PC-3 (cell line): ENCODE results near the gene PITPNM2. TPM values are rescaled to one million over a fixed set of nuclear protein-coding genes. Genes with fewer than 3 reads are reported as not detected.
A peak's percentile ranks its signal among the peaks of the same experiment; 100 is the strongest.

Experiments
- ATAC-seq: fragments of 200-7000 bp; cut with Tn5 transposase; 2 replicates; pipeline ENCODE4 v1.9.1; 2020; ENCODE audit warnings: mild to moderate bottlenecking, moderate library complexity
- BruUV-seq: library from RNA; stranded (reverse); fragments of 400-500 nt; replicated peaks from 2 replicates; lab custom pipeline; 2021; lab: Mats Ljungman, UMichigan
- CTCF ChIA-PET: fragments of 300-600 bp; sonication (Branson Sonifier 250); formaldehyde crosslinking; loops from one replicate; lab custom pipeline; 2022; ENCODE audit warnings: antibody characterized with exemption; lab: Charles Lee
- POLR2A ChIA-PET: fragments of 300-600 bp; sonication (Branson Sonifier 250); formaldehyde crosslinking; loops from one replicate; lab custom pipeline; 2022; ENCODE audit warnings: antibody characterized with exemption; ENCODE audit not compliant: unreplicated experiment; lab: Charles Lee
- DNase-seq: peaks from one replicate; pipeline ENCODE4 v3.0.0-alpha.2; 2015
- H2AFZ ChIP-seq: fragments of 300-600 bp; sonication (generic); 2 replicates; pipeline ENCODE4 v1.6.0; 2016; ENCODE audit warnings: antibody characterized with exemption, low read length
- H3F3A ChIP-seq: fragments of 300-600 bp; sonication (generic); one replicate; pipeline ENCODE4 v1.6.0; 2017; ENCODE audit warnings: antibody characterized with exemption, low read length, control low read depth, mild to moderate bottlenecking; ENCODE audit not compliant: unreplicated experiment
- H3K27ac ChIP-seq: fragments of 300-600 bp; sonication (generic); 2 replicates; pipeline ENCODE4 v1.5.1; 2016; ENCODE audit warnings: mild to moderate bottlenecking, low read length
- H3K27me3 ChIP-seq: fragments of 300-600 bp; sonication (generic); 2 replicates; pipeline ENCODE4 v1.6.1; 2016; ENCODE audit warnings: low read length, mixed read lengths
- H3K36me3 ChIP-seq: fragments of 300-600 bp; sonication (generic); 2 replicates; pipeline ENCODE4 v1.6.1; 2016; ENCODE audit warnings: low read depth, mixed run types, low read length, mixed read lengths
- H3K4me1 ChIP-seq: fragments of 300-600 bp; sonication (generic); 2 replicates; pipeline ENCODE4 v1.5.1; 2016; ENCODE audit warnings: low read length; ENCODE audit not compliant: insufficient read depth
- H3K4me2 ChIP-seq: fragments of 300-600 bp; sonication (generic); 2 replicates; pipeline ENCODE4 v1.6.0; 2016; ENCODE audit warnings: low read length
- H3K4me3 ChIP-seq: fragments of 300-600 bp; sonication (generic); 2 replicates; pipeline ENCODE4 v1.5.1; 2016; ENCODE audit warnings: mild to moderate bottlenecking, low read length, mixed read lengths
- H3K79me2 ChIP-seq: fragments of 300-600 bp; sonication (generic); 2 replicates; pipeline ENCODE4 v1.6.1; 2017; ENCODE audit warnings: low read length, mixed read lengths
- H3K9ac ChIP-seq: fragments of 300-600 bp; sonication (generic); 2 replicates; pipeline ENCODE4 v1.6.0; 2016; ENCODE audit warnings: mild to moderate bottlenecking, low read length
- H3K9me2 ChIP-seq: fragments of 300-600 bp; sonication (generic); replicated peaks from 2 replicates; pipeline ENCODE4 v1.6.1; 2016; ENCODE audit warnings: mixed run types, low read length, mixed read lengths
- H3K9me3 ChIP-seq: fragments of 300-600 bp; sonication (generic); 2 replicates; pipeline ENCODE4 v1.6.1; 2016; ENCODE audit warnings: low read length, mixed read lengths
- H4K20me1 ChIP-seq: fragments of 300-600 bp; sonication (generic); 2 replicates; pipeline ENCODE4 v1.6.1; 2016; ENCODE audit warnings: low read length, mixed read lengths
- CTCF ChIP-seq: fragments of 300-600 bp; sonication (generic); conservative IDR thresholded peaks from 2 replicates; pipeline ENCODE4 v1.5.1; 2017; ENCODE audit warnings: antibody characterized with exemption, low read depth, mild to moderate bottlenecking, low read length
- EZH2 ChIP-seq: fragments of 300-600 bp; sonication (generic); IDR thresholded peaks from one replicate; pipeline ENCODE4 v1.6.1; 2017; ENCODE audit warnings: antibody characterized with exemption, mild to moderate bottlenecking, low read length; ENCODE audit not compliant: unreplicated experiment
- EZH2phosphoT487 ChIP-seq: fragments of 300-600 bp; sonication (generic); IDR thresholded peaks from 2 replicates; pipeline ENCODE4 v1.6.1; 2018; ENCODE audit warnings: mild to moderate bottlenecking, antibody characterized with exemption, low read length, borderline replicate concordance
- intact Hi-C: fragments of 100-400 bp; cut with micrococcal nuclease; formaldehyde crosslinking; loops from 2 replicates; pipeline ENCODE4 v1.9.0; 2023
- total RNA-seq: library from RNA; depleted of rRNA; stranded (reverse); fragments of >200 nt; gene quantifications from 2 replicates; pipeline ENCODE4 v1.2.3, GENCODE V29; 2014

Gene PITPNM2
- total RNA-seq, 1 experiment from 2014 or later: 5.6 TPM

GRCh38 chr12:123127182-123127495 is 23.8 kb downstream of the PITPNM2 start:
- Histone ChIP-seq H3K27ac (peak overlapping the region; percentile 84), H3K4me3 (no peak overlapping the region), H3K4me1 (peaks cover 25% of the 10 kb centered on the region), H3K4me2 (peak overlapping the region; percentile 80), H3F3A (no peaks in the 10 kb centered on the region), H3K9ac (peak overlapping the region; percentile 42), H3K36me3 (no peaks in the 10 kb centered on the region), H3K79me2 (peaks cover 4% of the 10 kb centered on the region; the same call in 1 of the 2 replicates), H2AFZ (no peak overlapping the region), H4K20me1 (no peaks in the 10 kb centered on the region), H3K9me2 (no peaks in the 10 kb centered on the region), H3K27me3 (no peaks in the 10 kb centered on the region), H3K9me3 (no peaks in the 10 kb centered on the region)
- POLR2A ChIA-PET: interaction anchor here (0.6 kb wide), 1 partner anchor 336 kb away, joined by 3 read pairs; no protein-coding TSS in a partner anchor
- intact Hi-C loops: no loop called here
- BruUV-seq: no TSS peak
- CTCF ChIA-PET: interaction anchor here (0.6 kb wide), 1 partner anchor 111 kb away, joined by 3 read pairs; no protein-coding TSS in a partner anchor
- ATAC-seq (no peak), DNase-seq (no peak)
- TF ChIP-seq EZH2phosphoT487 (no peak), CTCF (no peak), EZH2 (no peak)

GRCh38 chr12:123126294-123127181 is 24.4 kb downstream of the PITPNM2 start:
- H3K9ac ChIP-seq: peak overlapping the region; percentile 42
- H3F3A ChIP-seq: no peaks in the 10 kb centered on the region
- H4K20me1 ChIP-seq: no peaks in the 10 kb centered on the region
- peaks cover 4% of the 10 kb centered on the region; the same call in 1 of the 2 replicates for H3K79me2 ChIP-seq
- H3K4me1 ChIP-seq: peaks cover 19% of the 10 kb centered on the region
- peak overlapping the region; percentile 49; the same call in 1 of the 2 replicates for H3K4me3 ChIP-seq
- CTCF ChIA-PET: interaction anchor here (0.6 to 1.1 kb wide), 3 partner anchors 83 to 137 kb away, joined by 3 to 4 read pairs (median 3); no protein-coding TSS in a partner anchor
- H3K27me3 ChIP-seq: no peaks in the 10 kb centered on the region
- POLR2A ChIA-PET: interaction anchor here (0.6 kb wide), 1 partner anchor 336 kb away, joined by 3 read pairs; no protein-coding TSS in a partner anchor
- BruUV-seq: no TSS peak
- H3K9me2 ChIP-seq: no peaks in the 10 kb centered on the region
- H2AFZ ChIP-seq: no peak overlapping the region
- intact Hi-C loops: loop anchor here (1.0 kb wide), 1 partner anchor 83 kb away; no protein-coding TSS in a partner anchor
- DNase-seq (peak; percentile 97), ATAC-seq (peak; percentile 99)
- no peaks in the 10 kb centered on the region for H3K9me3 ChIP-seq
- H3K36me3 ChIP-seq: no peaks in the 10 kb centered on the region
- TF ChIP-seq CTCF (peak; percentile 50), EZH2 (no peak), EZH2phosphoT487 (no peak)
- peak overlapping the region; percentile 84 for H3K27ac ChIP-seq
- H3K4me2 ChIP-seq: peak overlapping the region; percentile 80
